ENCODE results near the gene ZBTB20. TPM values are rescaled to one million over a fixed set of nuclear protein-coding genes. Genes with fewer than 3 reads are reported as not detected.

ZBTB20 gene
- total and polyA plus RNA-seq, 5 experiments from 2014 or later = 16.5 to 50.8 (median 22.0) TPM

DNA sequence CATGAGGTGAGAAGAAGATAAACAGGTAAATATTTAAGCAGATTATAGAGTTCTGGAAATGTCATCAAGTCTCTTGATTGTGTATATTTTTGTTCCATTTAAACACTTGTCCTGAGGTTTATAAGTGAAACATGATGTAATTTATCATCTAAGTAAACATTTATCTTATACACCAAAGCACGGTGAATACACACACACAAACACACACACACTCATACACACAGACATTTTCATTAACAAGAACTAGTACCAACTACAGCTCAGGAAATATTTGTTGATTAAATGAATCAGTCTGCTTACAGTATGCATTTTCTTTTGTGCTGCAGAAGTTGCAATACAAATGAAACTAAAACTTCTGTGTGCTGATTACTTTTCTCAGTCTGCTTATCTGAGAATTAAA, 357.3 kb downstream of the ZBTB20 start:
- no peak overlapping the region for H3K4me3 Mint-ChIP-seq
- H3K9me3 Mint-ChIP-seq = peaks cover 0 to 15% (median 0%) of the 10 kb centered on the region in 9 donors
- peaks cover 0 to 21% (median 6%) of the 10 kb centered on the region in 4 donors for H3K4me1 Mint-ChIP-seq
- ATAC-seq (no peak), DNase-seq (no peak)
- POLR2A ChIA-PET = no interaction called here
- no peak overlapping the region for H3K27ac Mint-ChIP-seq
- no peaks in the 10 kb centered on the region for H3K27me3 Mint-ChIP-seq
- H3K36me3 Mint-ChIP-seq = peaks cover 3 to 20% (median 7%) of the 10 kb centered on the region in 3 donors

DNA sequence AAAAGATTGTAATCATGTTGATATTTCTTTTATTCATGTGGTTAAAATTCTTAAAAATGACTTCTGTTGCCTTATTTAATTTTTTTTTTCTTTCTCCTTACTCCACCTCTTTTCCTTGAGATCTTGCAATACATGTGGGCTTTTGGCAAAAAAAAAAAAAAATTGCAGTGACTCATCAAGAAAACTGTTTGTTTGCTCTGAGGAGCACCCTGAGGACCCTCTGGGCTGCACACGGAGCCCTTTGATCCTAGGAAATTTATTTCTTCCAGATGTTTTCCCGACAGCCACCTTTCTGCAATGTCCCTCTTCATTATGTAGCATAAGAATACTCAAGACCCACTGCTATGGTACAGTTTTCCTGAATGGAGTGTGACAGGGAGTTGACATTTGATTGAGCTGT, 371.7 kb downstream of the ZBTB20 start:
- Mint-ChIP-seq H3K36me3 (peaks cover 43 to 53% (median 50%) of the 10 kb centered on the region in 3 donors), H3K4me1 (peaks cover 0 to 6% (median 3%) of the 10 kb centered on the region in 4 donors), H3K4me3 (peak overlapping the region in 1 of 10 donors; percentile 14), H3K27me3 (no peaks in the 10 kb centered on the region), H3K9me3 (peaks cover 0 to 56% (median 32%) of the 10 kb centered on the region in 9 donors), H3K27ac (no peak overlapping the region)
- ATAC-seq (no peak), DNase-seq (no peak)
- POLR2A ChIA-PET = no interaction called here

DNA sequence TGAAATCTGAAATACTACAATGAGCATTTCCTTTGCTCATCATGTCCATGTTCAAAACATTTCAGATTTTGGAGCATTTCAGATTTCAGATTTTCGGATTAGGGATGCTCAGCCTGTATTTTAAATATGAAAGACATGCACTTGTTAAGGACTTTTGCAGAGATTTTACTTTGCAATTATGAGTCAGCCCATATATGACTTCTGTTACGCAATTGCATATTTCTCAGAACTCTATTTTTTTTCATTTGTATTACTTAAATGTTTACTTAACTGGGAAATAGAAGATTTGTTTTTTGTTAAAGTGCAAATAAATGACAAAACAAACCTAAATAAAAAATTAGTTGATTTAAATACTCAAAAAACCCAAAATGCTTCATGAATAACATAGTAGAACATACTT, 376.2 kb downstream of the ZBTB20 start:
- Mint-ChIP-seq H3K27me3 (no peaks in the 10 kb centered on the region), H3K36me3 (peaks cover 37 to 39% (median 38%) of the 10 kb centered on the region in 3 donors), H3K4me3 (no peak overlapping the region), H3K9me3 (peaks cover 5 to 44% (median 24%) of the 10 kb centered on the region in 9 donors), H3K4me1 (peaks cover 9 to 21% (median 17%) of the 10 kb centered on the region in 4 donors), H3K27ac (no peak overlapping the region)
- DNase-seq = no peak
- no peak for ATAC-seq
- POLR2A ChIA-PET = no interaction called here

DNA sequence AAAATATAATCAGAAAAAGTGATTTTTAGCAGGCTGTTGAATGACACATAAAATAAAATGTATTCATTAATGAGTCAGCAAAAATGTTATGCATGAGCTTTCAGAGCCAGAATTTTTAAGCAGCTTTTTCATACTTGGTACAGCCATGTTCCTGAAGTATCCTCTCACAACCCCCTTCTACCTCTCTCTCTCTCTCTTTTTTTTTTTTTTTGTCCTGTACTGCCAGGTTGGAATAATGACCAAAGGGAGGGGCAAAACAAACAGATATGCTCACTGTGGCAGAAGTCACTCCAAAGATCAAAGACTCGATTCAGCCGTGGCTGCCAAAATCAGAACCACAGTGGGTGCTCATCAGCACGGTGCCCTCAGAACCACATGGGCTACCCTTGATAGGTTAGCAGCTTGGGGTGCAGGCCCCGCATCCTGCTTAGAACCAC, 383.0 kb downstream of the ZBTB20 start:
- no peak overlapping the region for H3K4me3 Mint-ChIP-seq
- H3K27ac Mint-ChIP-seq = peak overlapping the region in 3 of 10 donors; percentile 7 to 54 (median 53)
- DNase-seq (peak in 1 of 10 donors; percentile 5), ATAC-seq (peak in 1 of 2 donors; percentile 48)
- POLR2A ChIA-PET = no interaction called here
- peaks cover 0 to 6% (median 3%) of the 10 kb centered on the region in 3 donors for H3K36me3 Mint-ChIP-seq
- peaks cover 15 to 35% (median 33%) of the 10 kb centered on the region in 4 donors for H3K4me1 Mint-ChIP-seq
- no peaks in the 10 kb centered on the region for H3K27me3 Mint-ChIP-seq
- H3K9me3 Mint-ChIP-seq = peaks cover 0 to 9% (median 0%) of the 10 kb centered on the region in 9 donors

DNA sequence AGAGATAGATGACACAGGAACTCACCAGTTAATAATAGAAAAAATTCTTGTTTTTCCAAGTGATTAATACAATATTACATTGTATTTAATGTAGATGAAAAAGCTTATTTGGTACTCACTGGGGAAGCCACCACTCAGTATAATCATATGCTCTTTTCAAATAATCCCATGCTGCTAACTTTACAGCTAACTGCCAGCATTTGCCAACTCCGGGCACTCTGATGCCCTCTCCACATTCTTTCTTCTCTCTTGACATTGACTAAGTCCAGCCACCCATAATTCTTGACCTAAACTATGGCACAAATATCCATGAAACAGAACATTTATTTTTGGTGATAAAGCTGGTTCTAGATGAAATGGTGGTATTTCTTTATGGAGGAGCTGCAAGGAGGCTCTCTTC, 384.9 kb downstream of the ZBTB20 start:
- Mint-ChIP-seq H3K9me3 (peaks cover 0 to 4% (median 0%) of the 10 kb centered on the region in 9 donors), H3K4me1 (peaks cover 18 to 31% (median 27%) of the 10 kb centered on the region in 4 donors), H3K27ac (no peak overlapping the region), H3K4me3 (no peak overlapping the region), H3K36me3 (peaks cover 0 to 6% (median 3%) of the 10 kb centered on the region in 3 donors), H3K27me3 (no peaks in the 10 kb centered on the region)
- ATAC-seq = no peak
- no peak for DNase-seq
- POLR2A ChIA-PET = no interaction called here

DNA sequence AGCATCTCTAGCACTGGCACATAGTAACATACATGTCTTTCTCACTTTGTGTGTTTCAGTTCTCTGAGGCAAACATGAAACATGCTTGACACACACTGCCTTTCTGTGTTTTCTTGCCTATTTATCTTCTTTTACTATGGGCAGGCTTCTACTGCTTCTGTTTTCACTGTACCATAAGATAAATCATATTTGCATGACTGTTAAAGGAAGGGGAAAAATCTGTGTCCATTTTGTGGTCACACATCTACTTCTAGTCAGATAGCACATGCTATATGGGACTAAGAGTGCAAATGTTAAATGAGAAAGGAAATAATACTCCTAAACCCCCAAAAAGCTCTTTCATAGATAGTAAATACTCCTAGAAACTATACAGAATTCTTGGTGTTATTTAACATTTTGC, 386.4 kb downstream of the ZBTB20 start:
- H3K36me3 Mint-ChIP-seq = peaks cover 0 to 6% (median 3%) of the 10 kb centered on the region in 3 donors
- POLR2A ChIA-PET = no interaction called here
- H3K27me3 Mint-ChIP-seq = no peaks in the 10 kb centered on the region
- peaks cover 13 to 20% (median 18%) of the 10 kb centered on the region in 4 donors for H3K4me1 Mint-ChIP-seq
- no peak overlapping the region for H3K4me3 Mint-ChIP-seq
- no peak for ATAC-seq
- H3K27ac Mint-ChIP-seq = no peak overlapping the region
- no peak for DNase-seq
- no peaks in the 10 kb centered on the region for H3K9me3 Mint-ChIP-seq

DNA sequence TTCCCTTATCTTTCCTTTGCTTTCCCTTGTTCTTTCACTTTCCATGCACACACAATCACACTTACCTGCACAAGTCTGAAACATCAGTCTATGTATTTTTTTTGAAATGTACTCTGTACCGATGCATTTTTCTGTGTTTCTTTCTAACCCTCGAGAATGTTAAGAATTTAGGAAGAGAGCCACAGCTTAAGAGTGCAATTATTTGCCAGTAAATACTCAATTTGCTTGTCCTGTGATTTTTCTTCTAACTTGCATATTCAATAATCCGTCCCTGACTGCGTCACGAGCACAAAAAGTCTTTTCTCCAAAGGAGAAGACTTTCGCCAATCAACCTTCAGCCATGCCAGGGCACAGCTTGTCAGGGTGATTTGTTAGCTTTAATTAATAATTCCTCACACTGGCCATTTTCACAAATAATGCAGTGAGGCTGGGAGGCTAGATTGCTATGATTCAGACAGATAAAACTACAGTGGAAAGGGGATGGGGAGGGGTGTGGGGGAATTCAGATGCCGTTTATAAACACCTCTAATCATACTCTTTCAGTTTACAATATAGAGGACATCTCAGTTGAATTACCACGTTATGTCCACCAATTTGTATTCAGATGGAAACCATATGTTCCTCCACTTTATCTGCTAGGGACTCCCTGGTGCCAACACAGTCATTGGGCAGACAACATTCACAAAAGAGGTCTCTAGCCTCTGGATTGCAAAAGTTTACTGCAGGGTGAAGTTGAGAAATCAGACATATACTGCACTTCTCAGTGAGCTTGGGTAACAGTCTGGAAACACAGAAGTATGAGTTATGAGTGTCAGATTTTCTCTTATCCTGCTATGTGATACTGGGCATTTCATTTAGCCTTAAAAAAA, 388.0 kb downstream of the ZBTB20 start:
- peaks cover 2 to 9% (median 4%) of the 10 kb centered on the region in 4 donors for H3K4me1 Mint-ChIP-seq
- H3K9me3 Mint-ChIP-seq = no peaks in the 10 kb centered on the region
- DNase-seq = no peak
- no peak overlapping the region for H3K4me3 Mint-ChIP-seq
- H3K36me3 Mint-ChIP-seq = peaks cover 0 to 2% (median 1%) of the 10 kb centered on the region in 3 donors
- ATAC-seq = no peak
- H3K27ac Mint-ChIP-seq = no peak overlapping the region
- POLR2A ChIA-PET = no interaction called here
- no peaks in the 10 kb centered on the region for H3K27me3 Mint-ChIP-seq

DNA sequence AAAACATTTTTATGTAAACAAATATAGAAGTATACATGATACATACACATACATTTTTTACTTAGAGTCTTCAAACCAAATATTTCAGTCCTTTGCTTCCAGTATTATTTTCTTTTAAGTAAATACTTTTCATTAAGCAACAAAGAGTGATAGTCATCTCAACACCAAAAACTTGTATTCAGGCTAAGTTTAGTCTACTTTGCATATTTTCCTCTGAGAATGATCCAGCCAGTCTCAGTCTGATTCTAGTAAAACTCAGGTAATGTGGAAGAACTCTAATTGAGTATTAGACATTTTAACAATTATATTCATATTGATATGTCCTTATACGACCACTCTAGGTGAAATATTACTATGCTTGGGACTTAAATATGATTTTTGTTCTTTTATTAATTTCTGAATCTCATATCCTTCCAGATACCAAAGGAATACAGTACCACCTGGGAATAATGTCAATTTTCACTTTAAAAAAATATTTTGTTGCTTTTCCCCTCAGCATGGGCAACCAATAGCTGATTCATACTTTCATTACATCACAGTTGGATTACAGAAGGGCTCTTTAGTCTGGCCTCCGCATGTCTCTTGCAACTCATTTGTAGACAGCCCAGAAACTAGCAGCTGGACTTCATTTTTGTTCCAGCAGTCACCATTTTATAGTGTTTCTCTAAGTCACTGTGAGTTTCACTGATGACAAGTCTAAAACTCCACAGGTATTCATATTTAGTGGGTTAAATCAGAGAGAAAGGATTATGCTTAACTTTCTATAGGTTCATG, 390.4 kb downstream of the ZBTB20 start:
- ATAC-seq = no peak
- Mint-ChIP-seq H3K27me3 (no peaks in the 10 kb centered on the region), H3K27ac (no peak overlapping the region), H3K4me1 (peaks cover 4 to 7% (median 6%) of the 10 kb centered on the region in 4 donors), H3K36me3 (peaks cover 0 to 1% (median 0%) of the 10 kb centered on the region in 3 donors), H3K9me3 (no peaks in the 10 kb centered on the region), H3K4me3 (no peak overlapping the region)
- DNase-seq = no peak
- POLR2A ChIA-PET = no interaction called here

DNA sequence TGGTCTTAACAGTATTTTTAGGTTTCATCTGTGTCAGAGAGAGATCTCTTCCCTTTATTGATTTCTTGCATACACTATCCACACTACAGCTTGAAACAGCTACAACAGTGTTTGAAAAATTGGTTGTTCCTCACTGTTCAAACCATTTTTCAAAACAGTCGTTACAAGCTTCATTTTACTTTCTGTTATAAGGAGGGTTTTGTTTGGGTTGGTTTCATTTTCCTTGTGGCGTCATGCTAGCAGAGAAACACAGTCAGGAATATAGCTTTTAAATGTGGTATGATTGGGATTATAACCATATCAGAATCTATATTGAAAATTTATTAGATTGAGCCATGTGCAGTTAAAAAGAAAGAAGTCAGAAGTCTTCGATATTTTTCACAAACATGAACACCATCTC, 400.6 kb downstream of the ZBTB20 start:
- DNase-seq (no peak), ATAC-seq (no peak)
- POLR2A ChIA-PET = interaction anchor here (0.5 kb wide), 1 partner anchor 533 kb away, joined by 5 read pairs; no protein-coding TSS in a partner anchor
- H3K27me3 Mint-ChIP-seq = no peaks in the 10 kb centered on the region
- H3K4me3 Mint-ChIP-seq = peak overlapping the region in 7 of 10 donors; percentile 1 to 80 (median 41)
- peaks cover 0 to 17% (median 6%) of the 10 kb centered on the region in 3 donors for H3K36me3 Mint-ChIP-seq
- no peaks in the 10 kb centered on the region for H3K9me3 Mint-ChIP-seq
- peak overlapping the region in 4 of 10 donors; percentile 10 to 80 (median 50) for H3K27ac Mint-ChIP-seq
- peaks cover 11 to 47% (median 25%) of the 10 kb centered on the region in 4 donors for H3K4me1 Mint-ChIP-seq

DNA sequence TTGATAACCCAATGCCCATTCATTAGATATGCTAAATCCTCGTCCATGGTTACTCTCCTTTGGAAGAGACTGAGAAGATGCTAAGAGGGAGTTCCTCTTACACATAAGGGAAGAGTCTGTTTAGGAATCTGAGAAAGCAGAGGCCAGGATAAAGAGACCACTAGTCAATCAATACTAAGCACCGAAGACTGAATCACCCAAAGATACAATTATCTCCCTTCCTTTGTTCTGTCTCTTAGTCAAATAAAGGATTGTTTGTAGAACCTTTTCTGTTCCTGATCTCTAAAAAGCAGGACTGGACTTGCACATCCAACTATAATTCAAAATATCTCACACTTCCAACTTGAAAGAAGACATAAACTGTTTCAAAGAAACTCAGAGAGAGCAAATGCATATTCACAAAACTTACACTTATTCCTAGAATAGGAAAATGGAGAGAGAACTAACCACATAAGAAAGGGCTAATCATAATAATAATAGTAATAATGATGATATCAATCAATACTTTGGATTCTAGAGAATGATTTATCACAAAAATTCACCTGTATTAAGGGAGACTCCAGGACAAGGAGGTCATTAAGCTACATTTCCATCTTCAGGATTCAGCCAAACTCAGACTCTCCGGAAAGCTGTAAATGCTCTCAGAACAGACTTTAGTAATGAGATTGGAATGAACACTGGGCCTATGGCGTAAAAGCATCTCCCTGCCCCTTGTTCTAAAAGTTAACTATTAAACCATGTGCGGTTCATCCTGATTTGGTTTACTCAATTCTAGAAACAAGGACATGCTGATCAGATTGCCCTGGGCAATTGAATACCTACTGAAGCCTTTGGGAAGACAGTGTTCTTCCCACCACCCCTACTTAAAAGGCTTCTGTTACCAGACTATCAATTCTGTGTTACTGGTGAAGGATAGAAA, 401.5 kb downstream of the ZBTB20 start:
- peak overlapping the region in 1 of 10 donors; percentile 47 for H3K27ac Mint-ChIP-seq
- ATAC-seq (no peak), DNase-seq (no peak)
- H3K36me3 Mint-ChIP-seq = peaks cover 0 to 19% (median 11%) of the 10 kb centered on the region in 3 donors
- POLR2A ChIA-PET = interaction anchor here (0.5 kb wide), 1 partner anchor 532 kb away, joined by 5 read pairs; no protein-coding TSS in a partner anchor
- H3K4me1 Mint-ChIP-seq = peaks cover 11 to 42% (median 25%) of the 10 kb centered on the region in 4 donors
- no peak overlapping the region for H3K4me3 Mint-ChIP-seq
- H3K27me3 Mint-ChIP-seq = no peaks in the 10 kb centered on the region
- no peaks in the 10 kb centered on the region for H3K9me3 Mint-ChIP-seq

DNA sequence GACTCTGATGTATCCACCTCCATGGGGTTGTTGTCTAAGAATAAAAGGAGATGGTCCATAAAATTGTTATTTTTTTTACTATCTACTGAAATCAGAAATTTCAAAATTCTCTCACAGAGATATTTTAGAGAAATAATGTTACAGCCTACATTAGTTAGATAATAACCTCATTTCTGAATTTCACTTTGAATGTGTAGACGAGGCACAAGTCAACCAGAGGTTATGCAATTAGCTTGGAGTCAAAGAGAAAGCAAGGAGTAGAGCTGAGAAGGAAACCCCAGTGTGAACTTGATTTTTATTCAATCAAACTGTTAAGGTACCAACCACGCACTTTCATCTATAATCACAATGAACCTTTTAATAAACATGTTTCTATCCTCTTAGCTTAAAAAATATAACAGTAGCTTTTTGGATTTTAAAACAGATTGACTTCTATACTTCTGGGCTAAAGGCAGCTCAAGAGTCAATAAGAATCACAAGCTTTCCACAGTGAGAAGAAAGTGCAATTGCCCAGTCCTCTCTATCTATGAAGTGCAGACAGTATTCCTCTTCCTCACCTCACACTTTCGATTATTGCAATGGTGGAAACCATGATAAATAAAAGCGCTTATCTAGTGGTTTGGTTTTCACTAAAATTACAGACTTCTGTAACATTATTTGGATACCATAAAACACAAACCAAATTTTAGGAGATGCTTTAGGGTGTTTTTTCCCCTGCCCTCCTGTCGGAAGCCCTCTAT, 403.2 kb downstream of the ZBTB20 start:
- H3K4me1 Mint-ChIP-seq = peaks cover 8 to 31% (median 18%) of the 10 kb centered on the region in 4 donors
- POLR2A ChIA-PET = interaction anchor here (0.6 kb wide), 1 partner anchor 1725 kb away, joined by 4 read pairs; a partner anchor contains a TSS
- ATAC-seq (no peak), DNase-seq (no peak)
- no peaks in the 10 kb centered on the region for H3K9me3 Mint-ChIP-seq
- no peaks in the 10 kb centered on the region for H3K27me3 Mint-ChIP-seq
- peaks cover 0 to 23% (median 9%) of the 10 kb centered on the region in 3 donors for H3K36me3 Mint-ChIP-seq
- H3K4me3 Mint-ChIP-seq = no peak overlapping the region
- H3K27ac Mint-ChIP-seq = no peak overlapping the region
